PC-9 (cell line): Measurements from ENCODE around the gene IQSEC1. TPM values are rescaled to one million over a fixed set of nuclear protein-coding genes. Genes with fewer than 3 reads are reported as not detected.

Experiments
- BruUV-seq: library from RNA; stranded (reverse); fragments of 400-500 nt; replicated peaks from 2 replicates; lab custom pipeline; 2021; lab: Mats Ljungman, UMichigan
- CTCF ChIA-PET: fragments of 300-600 bp; sonication (Branson Sonifier 250); formaldehyde crosslinking; loops from one replicate; lab custom pipeline; 2022; ENCODE audit warnings: antibody characterized with exemption; lab: Charles Lee
- POLR2A ChIA-PET: fragments of 300-600 bp; sonication (Branson Sonifier 250); formaldehyde crosslinking; loops from one replicate; lab custom pipeline; 2022; ENCODE audit warnings: antibody characterized with exemption; ENCODE audit not compliant: unreplicated experiment; lab: Charles Lee
- DNase-seq, 2 experiments: peaks; one replicate each; pipeline versions ENCODE4 v3.0.0 to v3.0.0-alpha.2; 2015 to 2022; ENCODE audit warnings: mixed read lengths in 1 of 2
- H2AFZ ChIP-seq: fragments of 200-600 bp; sonication (generic); 2 replicates; pipeline ENCODE4 v1.8.1; 2017; ENCODE audit warnings: antibody characterized with exemption
- H3F3A ChIP-seq: fragments of 200-600 bp; sonication (generic); 2 replicates; pipeline ENCODE4 v1.8.1; 2017; ENCODE audit warnings: antibody characterized with exemption, mild to moderate bottlenecking, low read depth; ENCODE audit not compliant: insufficient read depth
- H3K27ac ChIP-seq: fragments of 200-600 bp; sonication (generic); 2 replicates; pipeline ENCODE4 v1.6.1; 2016; ENCODE audit warnings: mixed run types
- H3K27me3 ChIP-seq: fragments of 200-600 bp; sonication (generic); 2 replicates; pipeline ENCODE4 v1.6.1; 2016; ENCODE audit warnings: low read depth, mixed run types; ENCODE audit not compliant: insufficient read depth
- H3K36me3 ChIP-seq: fragments of 200-600 bp; sonication (generic); 2 replicates; pipeline ENCODE4 v1.6.1; 2016; ENCODE audit warnings: low read depth, mixed run types
- H3K4me1 ChIP-seq: fragments of 200-600 bp; sonication (generic); replicated peaks from 2 replicates; pipeline ENCODE4 v1.6.1; 2016; ENCODE audit warnings: mixed run types; ENCODE audit not compliant: insufficient read depth
- H3K4me2 ChIP-seq: fragments of 200-600 bp; sonication (generic); 2 replicates; pipeline ENCODE4 v1.6.1; 2017; ENCODE audit warnings: mixed run types
- H3K4me3 ChIP-seq: fragments of 200-600 bp; sonication (generic); 2 replicates; pipeline ENCODE4 v1.6.1; 2016; ENCODE audit warnings: mixed run types
- H3K79me2 ChIP-seq: fragments of 200-600 bp; sonication (generic); 2 replicates; pipeline ENCODE4 v1.6.1; 2017; ENCODE audit warnings: low read depth, mixed run types
- H3K9me2 ChIP-seq: fragments of 200-600 bp; sonication (generic); 2 replicates; pipeline ENCODE4 v1.8.1; 2017; ENCODE audit warnings: mild to moderate bottlenecking; ENCODE audit not compliant: insufficient read depth
- H3K9me3 ChIP-seq: fragments of 200-600 bp; sonication (generic); 2 replicates; pipeline ENCODE4 v1.8.1; 2016; ENCODE audit warnings: low read depth; ENCODE audit not compliant: insufficient read depth
- H4K20me1 ChIP-seq: fragments of 200-600 bp; sonication (generic); 2 replicates; pipeline ENCODE4 v1.8.1; 2017; ENCODE audit not compliant: insufficient read depth
- EZH2 ChIP-seq: fragments of 200-600 bp; sonication (generic); IDR thresholded peaks from 2 replicates; pipeline ENCODE4 v1.8.0; 2017; ENCODE audit warnings: antibody characterized with exemption, low read depth
- intact Hi-C: fragments of 100-400 bp; cut with micrococcal nuclease; formaldehyde crosslinking; loops from one replicate; pipeline ENCODE4 v1.10.0; 2022; ENCODE audit not compliant: unreplicated experiment
- total RNA-seq: library from RNA; stranded (reverse); gene quantifications from 2 replicates; pipeline ENCODE4 v1.2.3, GENCODE V29; 2021
- TF ChIP-seq, protein P1 (sequence below): fragments of 200-600 bp; sonication (generic); conservative IDR thresholded peaks from 2 replicates; pipeline ENCODE4 v1.6.1; 2017; ENCODE audit warnings: mixed run types, antibody characterized with exemption, mild to moderate bottlenecking, moderate library complexity

IQSEC1 gene
- total RNA-seq, 1 experiment from 2014 or later: 30.7 TPM

GRCh38 chr3:12972043-12972442 lies 101.2 kb downstream of the IQSEC1 start:
- Histone ChIP-seq H3K27me3 (no peaks in the 10 kb centered on the region), H3K4me2 (no peak overlapping the region), H3K27ac (no peak overlapping the region), H3K4me3 (no peak overlapping the region), H3K9me2 (no peaks in the 10 kb centered on the region), H4K20me1 (peaks cover 44% of the 10 kb centered on the region), H3K4me1 (0 out of 2 replicates have a peak, but pooled peaks cover 4% of the 10 kb centered on the region), H2AFZ (no peak overlapping the region), H3K79me2 (peaks cover 2% of the 10 kb centered on the region), H3F3A (peaks cover 13% of the 10 kb centered on the region), H3K9me3 (no peaks in the 10 kb centered on the region), H3K36me3 (no peaks in the 10 kb centered on the region)
- no TSS peak for BruUV-seq
- DNase-seq: no peak
- ChIA-PET POLR2A (no interaction called here), CTCF (no interaction called here)
- TF ChIP-seq EZH2: no peak
- TF ChIP-seq, protein P1, sequence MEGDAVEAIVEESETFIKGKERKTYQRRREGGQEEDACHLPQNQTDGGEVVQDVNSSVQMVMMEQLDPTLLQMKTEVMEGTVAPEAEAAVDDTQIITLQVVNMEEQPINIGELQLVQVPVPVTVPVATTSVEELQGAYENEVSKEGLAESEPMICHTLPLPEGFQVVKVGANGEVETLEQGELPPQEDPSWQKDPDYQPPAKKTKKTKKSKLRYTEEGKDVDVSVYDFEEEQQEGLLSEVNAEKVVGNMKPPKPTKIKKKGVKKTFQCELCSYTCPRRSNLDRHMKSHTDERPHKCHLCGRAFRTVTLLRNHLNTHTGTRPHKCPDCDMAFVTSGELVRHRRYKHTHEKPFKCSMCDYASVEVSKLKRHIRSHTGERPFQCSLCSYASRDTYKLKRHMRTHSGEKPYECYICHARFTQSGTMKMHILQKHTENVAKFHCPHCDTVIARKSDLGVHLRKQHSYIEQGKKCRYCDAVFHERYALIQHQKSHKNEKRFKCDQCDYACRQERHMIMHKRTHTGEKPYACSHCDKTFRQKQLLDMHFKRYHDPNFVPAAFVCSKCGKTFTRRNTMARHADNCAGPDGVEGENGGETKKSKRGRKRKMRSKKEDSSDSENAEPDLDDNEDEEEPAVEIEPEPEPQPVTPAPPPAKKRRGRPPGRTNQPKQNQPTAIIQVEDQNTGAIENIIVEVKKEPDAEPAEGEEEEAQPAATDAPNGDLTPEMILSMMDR: no peak
- intact Hi-C loops: no loop called here

DNA sequence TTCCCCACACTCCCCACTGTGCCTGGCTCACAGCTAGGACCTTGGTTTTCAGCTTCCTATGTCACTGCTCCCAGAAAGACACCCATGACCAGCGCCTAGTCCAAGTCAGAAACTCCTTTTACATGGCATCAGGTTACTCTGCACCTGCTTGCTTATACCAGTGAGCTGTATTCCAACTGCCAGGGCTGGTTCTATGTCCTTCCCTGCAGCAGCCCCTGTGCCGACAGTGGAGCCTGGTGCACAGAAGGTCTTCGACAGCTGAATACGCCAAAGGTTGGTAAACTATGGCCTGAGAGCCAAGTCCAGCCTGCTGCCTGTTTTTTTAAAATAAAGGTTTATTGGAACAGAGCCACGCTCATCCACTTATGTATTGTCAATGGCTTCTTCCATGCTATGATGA lies 102.5 kb downstream of the IQSEC1 start:
- no peak for DNase-seq
- ChIA-PET CTCF (no interaction called here), POLR2A (no interaction called here)
- H3K27me3 ChIP-seq: no peaks in the 10 kb centered on the region
- BruUV-seq: no TSS peak
- TF ChIP-seq, protein P1: no peak
- TF ChIP-seq EZH2: no peak
- no peak overlapping the region for H3K4me2 ChIP-seq
- H3K79me2 ChIP-seq: peaks cover 16% of the 10 kb centered on the region
- peaks cover 13% of the 10 kb centered on the region for H3F3A ChIP-seq
- no peak overlapping the region for H3K27ac ChIP-seq
- peaks cover 14% of the 10 kb centered on the region for H3K4me1 ChIP-seq
- H3K4me3 ChIP-seq: no peak overlapping the region
- H3K9me3 ChIP-seq: no peaks in the 10 kb centered on the region
- H4K20me1 ChIP-seq: peaks cover 56% of the 10 kb centered on the region
- intact Hi-C loops: no loop called here
- H3K36me3 ChIP-seq: no peaks in the 10 kb centered on the region
- H3K9me2 ChIP-seq: no peaks in the 10 kb centered on the region
- H2AFZ ChIP-seq: no peak overlapping the region

- H3K9me2 ChIP-seq: no peaks in the 10 kb centered on the region
- H3K27me3 ChIP-seq: no peaks in the 10 kb centered on the region
- H3K4me3 ChIP-seq: no peak overlapping the region
- H3K4me1 ChIP-seq: peaks cover 14% of the 10 kb centered on the region
- no TSS peak for BruUV-seq
- intact Hi-C loops: no loop called here
- H3F3A ChIP-seq: peaks cover 13% of the 10 kb centered on the region
- peaks cover 24% of the 10 kb centered on the region for H3K79me2 ChIP-seq
- no peak overlapping the region for H2AFZ ChIP-seq
- no peak overlapping the region for H3K4me2 ChIP-seq
- no peaks in the 10 kb centered on the region for H3K36me3 ChIP-seq
- H4K20me1 ChIP-seq: peaks cover 62% of the 10 kb centered on the region
- ChIA-PET POLR2A (no interaction called here), CTCF (no interaction called here)
- TF ChIP-seq, protein P1: no peak
- TF ChIP-seq EZH2: no peak
- H3K9me3 ChIP-seq: no peaks in the 10 kb centered on the region
- no peak overlapping the region for H3K27ac ChIP-seq
- no peak for DNase-seq
These were observed 103.7 kb downstream of the IQSEC1 start for GRCh38 chr3:12969486-12969885.
